Measurements from ENCODE around the gene LMNTD2.

DNA sequence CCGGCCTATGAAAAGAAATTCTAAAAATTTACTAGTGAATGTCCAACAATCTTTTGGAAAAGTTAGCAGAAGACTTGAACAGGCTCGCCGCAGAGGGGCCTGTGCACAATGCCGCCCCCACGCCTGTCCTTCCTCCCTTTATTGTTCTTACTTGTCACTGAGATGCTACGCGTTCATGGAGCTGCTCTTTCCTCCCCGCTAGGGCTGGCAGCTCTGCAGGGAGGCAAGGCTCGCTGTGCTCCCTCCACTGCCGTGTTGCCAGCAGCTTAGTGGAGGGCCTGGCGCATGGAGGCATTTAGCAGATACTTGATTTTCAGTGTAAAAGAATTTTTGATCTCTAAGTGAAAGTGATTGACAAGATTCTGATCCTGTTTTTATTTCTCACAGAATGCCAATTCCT lies 30.5 kb upstream of the LMNTD2 start:
- TF ChIP-seq, protein P1, sequence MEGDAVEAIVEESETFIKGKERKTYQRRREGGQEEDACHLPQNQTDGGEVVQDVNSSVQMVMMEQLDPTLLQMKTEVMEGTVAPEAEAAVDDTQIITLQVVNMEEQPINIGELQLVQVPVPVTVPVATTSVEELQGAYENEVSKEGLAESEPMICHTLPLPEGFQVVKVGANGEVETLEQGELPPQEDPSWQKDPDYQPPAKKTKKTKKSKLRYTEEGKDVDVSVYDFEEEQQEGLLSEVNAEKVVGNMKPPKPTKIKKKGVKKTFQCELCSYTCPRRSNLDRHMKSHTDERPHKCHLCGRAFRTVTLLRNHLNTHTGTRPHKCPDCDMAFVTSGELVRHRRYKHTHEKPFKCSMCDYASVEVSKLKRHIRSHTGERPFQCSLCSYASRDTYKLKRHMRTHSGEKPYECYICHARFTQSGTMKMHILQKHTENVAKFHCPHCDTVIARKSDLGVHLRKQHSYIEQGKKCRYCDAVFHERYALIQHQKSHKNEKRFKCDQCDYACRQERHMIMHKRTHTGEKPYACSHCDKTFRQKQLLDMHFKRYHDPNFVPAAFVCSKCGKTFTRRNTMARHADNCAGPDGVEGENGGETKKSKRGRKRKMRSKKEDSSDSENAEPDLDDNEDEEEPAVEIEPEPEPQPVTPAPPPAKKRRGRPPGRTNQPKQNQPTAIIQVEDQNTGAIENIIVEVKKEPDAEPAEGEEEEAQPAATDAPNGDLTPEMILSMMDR (IDR thresholded peaks at IDR 0.05; ENCODE audit: insufficient read depth, low read length) = no peak
- TF ChIP-seq SPI1 (IDR thresholded peaks at IDR 0.05; ENCODE audit: borderline replicate concordance, low read depth) = no peak
- TF ChIP-seq, protein P2, sequence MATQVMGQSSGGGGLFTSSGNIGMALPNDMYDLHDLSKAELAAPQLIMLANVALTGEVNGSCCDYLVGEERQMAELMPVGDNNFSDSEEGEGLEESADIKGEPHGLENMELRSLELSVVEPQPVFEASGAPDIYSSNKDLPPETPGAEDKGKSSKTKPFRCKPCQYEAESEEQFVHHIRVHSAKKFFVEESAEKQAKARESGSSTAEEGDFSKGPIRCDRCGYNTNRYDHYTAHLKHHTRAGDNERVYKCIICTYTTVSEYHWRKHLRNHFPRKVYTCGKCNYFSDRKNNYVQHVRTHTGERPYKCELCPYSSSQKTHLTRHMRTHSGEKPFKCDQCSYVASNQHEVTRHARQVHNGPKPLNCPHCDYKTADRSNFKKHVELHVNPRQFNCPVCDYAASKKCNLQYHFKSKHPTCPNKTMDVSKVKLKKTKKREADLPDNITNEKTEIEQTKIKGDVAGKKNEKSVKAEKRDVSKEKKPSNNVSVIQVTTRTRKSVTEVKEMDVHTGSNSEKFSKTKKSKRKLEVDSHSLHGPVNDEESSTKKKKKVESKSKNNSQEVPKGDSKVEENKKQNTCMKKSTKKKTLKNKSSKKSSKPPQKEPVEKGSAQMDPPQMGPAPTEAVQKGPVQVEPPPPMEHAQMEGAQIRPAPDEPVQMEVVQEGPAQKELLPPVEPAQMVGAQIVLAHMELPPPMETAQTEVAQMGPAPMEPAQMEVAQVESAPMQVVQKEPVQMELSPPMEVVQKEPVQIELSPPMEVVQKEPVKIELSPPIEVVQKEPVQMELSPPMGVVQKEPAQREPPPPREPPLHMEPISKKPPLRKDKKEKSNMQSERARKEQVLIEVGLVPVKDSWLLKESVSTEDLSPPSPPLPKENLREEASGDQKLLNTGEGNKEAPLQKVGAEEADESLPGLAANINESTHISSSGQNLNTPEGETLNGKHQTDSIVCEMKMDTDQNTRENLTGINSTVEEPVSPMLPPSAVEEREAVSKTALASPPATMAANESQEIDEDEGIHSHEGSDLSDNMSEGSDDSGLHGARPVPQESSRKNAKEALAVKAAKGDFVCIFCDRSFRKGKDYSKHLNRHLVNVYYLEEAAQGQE (IDR thresholded peaks at IDR 0.05; ENCODE audit: insufficient replicate concordance, low read depth) = no peak
- no peak for TF ChIP-seq POLR2AphosphoS5 (IDR thresholded peaks at IDR 0.05; ENCODE audit: low read depth)
- TF ChIP-seq GABPA (IDR thresholded peaks at IDR 0.05; ENCODE audit: low read depth) = no peak
